Measurements from ENCODE around the gene RHOC. TPM values are rescaled to one million over a fixed set of nuclear protein-coding genes. Genes with fewer than 3 reads are reported as not detected.

RHOC gene
- total and polyA plus RNA-seq, 3 donors from 2014 or later: 191 to 294 (median 225) TPM

- no peaks in the 10 kb centered on the region for H3K36me3 ChIP-seq (ENCODE audit: low read depth, missing control alignments)
- no peak for DNase-seq
- H3K27ac ChIP-seq: no peak overlapping the region
- H3K9me3 ChIP-seq: no peaks in the 10 kb centered on the region
- WGBS, 2 donors: 94 to 96% methylated on average over 7 of the region's 7 CpGs
- H3K27me3 ChIP-seq: no peaks in the 10 kb centered on the region
- intact Hi-C loops (cut with DNase I; ENCODE audit: low total_unique reads): no loop called here
- peaks cover 16% of the 10 kb centered on the region for H3K4me1 ChIP-seq
- TF ChIP-seq CTCF (IDR thresholded peaks at IDR 0.05): no peak
- no peak for TF ChIP-seq POLR2A (IDR thresholded peaks at IDR 0.05)
- H3K4me3 ChIP-seq: no peak overlapping the region
Observed at GRCh38 chr1:112712191-112712590, 5.3 kb upstream of the RHOC start.

- H3K27me3 ChIP-seq: no peaks in the 10 kb centered on the region
- no peaks in the 10 kb centered on the region for H3K36me3 ChIP-seq (ENCODE audit: low read depth, missing control alignments)
- no peak overlapping the region for H3K4me3 ChIP-seq
- DNase-seq: no peak
- H3K9me3 ChIP-seq: no peaks in the 10 kb centered on the region
- H3K27ac ChIP-seq: no peak overlapping the region
- WGBS, 2 donors: 86 to 89% methylated on average over 11 of the region's 11 CpGs
- intact Hi-C loops (cut with DNase I; ENCODE audit: low total_unique reads): no loop called here
- TF ChIP-seq POLR2A (IDR thresholded peaks at IDR 0.05) (no peak), CTCF (IDR thresholded peaks at IDR 0.05) (no peak)
- peaks cover 16% of the 10 kb centered on the region for H3K4me1 ChIP-seq
Observed at GRCh38 chr1:112711670-112712069, 4.7 kb upstream of the RHOC start.

- no peak for DNase-seq
- H3K9me3 ChIP-seq: no peaks in the 10 kb centered on the region
- no peak overlapping the region for H3K27ac ChIP-seq
- TF ChIP-seq CTCF (IDR thresholded peaks at IDR 0.05): no peak
- 75 to 94% methylated on average over 5 to 7 of the region's 7 CpGs for WGBS, 2 donors
- no peaks in the 10 kb centered on the region for H3K36me3 ChIP-seq (ENCODE audit: low read depth, missing control alignments)
- intact Hi-C loops (cut with DNase I; ENCODE audit: low total_unique reads): no loop called here
- peaks cover 16% of the 10 kb centered on the region for H3K4me1 ChIP-seq
- H3K27me3 ChIP-seq: no peaks in the 10 kb centered on the region
- no peak overlapping the region for H3K4me3 ChIP-seq
Observed at GRCh38 chr1:112711041-112711440, 4.1 kb upstream of the RHOC start.

- WGBS, 2 donors: 90 to 95% methylated on average over 3 of the region's 3 CpGs
- intact Hi-C loops (cut with DNase I; ENCODE audit: low total_unique reads): no loop called here
- DNase-seq: no peak
- Histone ChIP-seq H3K4me3 (no peak overlapping the region), H3K27ac (no peak overlapping the region), H3K27me3 (no peaks in the 10 kb centered on the region), H3K9me3 (no peaks in the 10 kb centered on the region), H3K4me1 (peaks cover 21% of the 10 kb centered on the region), H3K36me3 (ENCODE audit: low read depth, missing control alignments) (no peaks in the 10 kb centered on the region)
- TF ChIP-seq CTCF (IDR thresholded peaks at IDR 0.05) (no peak), POLR2A (IDR thresholded peaks at IDR 0.05) (no peak)
Observed at GRCh38 chr1:112710586-112710985, 3.7 kb upstream of the RHOC start.

GRCh38 chr1:112710159-112710558 is 3.2 kb upstream of the RHOC start:
- 98 to 99% methylated on average over 6 to 7 of the region's 7 CpGs for WGBS, 2 donors
- TF ChIP-seq CTCF (IDR thresholded peaks at IDR 0.05): no peak
- no peak for TF ChIP-seq POLR2A (IDR thresholded peaks at IDR 0.05)
- intact Hi-C loops (cut with DNase I; ENCODE audit: low total_unique reads): no loop called here
- no peak overlapping the region for H3K4me3 ChIP-seq
- no peaks in the 10 kb centered on the region for H3K36me3 ChIP-seq (ENCODE audit: low read depth, missing control alignments)
- H3K27me3 ChIP-seq: no peaks in the 10 kb centered on the region
- DNase-seq: no peak
- no peaks in the 10 kb centered on the region for H3K9me3 ChIP-seq
- H3K27ac ChIP-seq: no peak overlapping the region
- peaks cover 25% of the 10 kb centered on the region for H3K4me1 ChIP-seq
